A673 (cell line): Measurements from ENCODE around the gene TNFRSF18. TPM values are rescaled to one million over a fixed set of nuclear protein-coding genes. Genes with fewer than 3 reads are reported as not detected.

Experiments
- BruUV-seq: library from RNA; stranded (reverse); fragments of 400-500 nt; replicated peaks from 2 replicates; lab custom pipeline; 2021; lab: Mats Ljungman, UMichigan
- CTCF ChIA-PET: fragments of 300-600 bp; sonication (Branson Sonifier 250); formaldehyde crosslinking; loops from one replicate; lab custom pipeline; 2022; ENCODE audit warnings: antibody characterized with exemption; lab: Charles Lee
- POLR2A ChIA-PET: fragments of 300-600 bp; sonication (Branson Sonifier 250); formaldehyde crosslinking; loops from one replicate; lab custom pipeline; 2022; ENCODE audit warnings: antibody characterized with exemption; ENCODE audit not compliant: low non-redundant PET; lab: Charles Lee
- DNase-seq: peaks from one replicate; pipeline ENCODE4 v3.0.0-alpha.2; 2015; ENCODE audit warnings: low spot score
- H3K27ac ChIP-seq: fragments of 200-600 bp; sonication (generic); 2 replicates; pipeline ENCODE4 v1.5.1; 2016; ENCODE audit warnings: mixed run types, low read depth, mild to moderate bottlenecking, mixed read lengths, antibody characterized with exemption, low read length; ENCODE audit not compliant: poor library complexity, severe bottlenecking
- H3K27me3 ChIP-seq: fragments of 200-600 bp; sonication (generic); replicated peaks from 2 replicates; pipeline ENCODE4 v1.6.1; 2017; ENCODE audit warnings: mixed run types, low read depth, mild to moderate bottlenecking, mixed read lengths, antibody characterized with exemption, low read length; ENCODE audit not compliant: insufficient read depth, poor library complexity
- H3K36me3 ChIP-seq: fragments of 200-600 bp; sonication (generic); 2 replicates; pipeline ENCODE4 v1.6.1; 2016; ENCODE audit warnings: mixed run types, mild to moderate bottlenecking, mixed read lengths, antibody characterized with exemption, low read length; ENCODE audit not compliant: insufficient read depth, poor library complexity, severe bottlenecking
- H3K4me1 ChIP-seq: fragments of 200-600 bp; sonication (generic); 2 replicates; pipeline ENCODE4 v1.6.1; 2017; ENCODE audit warnings: mixed run types, mild to moderate bottlenecking, mixed read lengths, antibody characterized with exemption, low read length; ENCODE audit not compliant: insufficient read depth, poor library complexity, severe bottlenecking
- H3K4me3 ChIP-seq: fragments of 200-600 bp; sonication (generic); 2 replicates; pipeline ENCODE4 v1.5.1; 2016; ENCODE audit warnings: low read depth, mixed run types, mild to moderate bottlenecking, mixed read lengths, low read length; ENCODE audit not compliant: poor library complexity, severe bottlenecking
- H3K9me3 ChIP-seq: fragments of 200-600 bp; sonication (generic); 2 replicates; pipeline ENCODE4 v1.6.1; 2016; ENCODE audit warnings: mixed run types, low read depth, mild to moderate bottlenecking, mixed read lengths, antibody characterized with exemption, low read length; ENCODE audit not compliant: poor library complexity, severe bottlenecking
- EZH2 ChIP-seq: fragments of 200-600 bp; sonication (generic); IDR thresholded peaks from 2 replicates; pipeline ENCODE4 v1.6.1; 2017; ENCODE audit warnings: borderline replicate concordance, low read depth, mild to moderate bottlenecking, mixed read lengths, antibody characterized with exemption, low read length; ENCODE audit not compliant: poor library complexity, severe bottlenecking
- intact Hi-C: fragments of 100-400 bp; cut with micrococcal nuclease; formaldehyde crosslinking; loops from one replicate; pipeline ENCODE4 v1.10.0; 2022; ENCODE audit not compliant: unreplicated experiment
- total RNA-seq: library from RNA; stranded (reverse); gene quantifications from 2 replicates; pipeline ENCODE4 v1.2.3, GENCODE V29; 2021
- TF ChIP-seq, protein P1 (sequence below): fragments of 300-800, 200-600 bp; sonication (generic); conservative IDR thresholded peaks from 2 replicates; pipeline ENCODE4 v1.5.1; 2017; ENCODE audit warnings: low read depth, mild to moderate bottlenecking, antibody characterized with exemption, low read length, moderate library complexity, mixed read lengths

Gene TNFRSF18
- total RNA-seq, 1 experiment from 2014 or later = 0.77 TPM

DNA sequence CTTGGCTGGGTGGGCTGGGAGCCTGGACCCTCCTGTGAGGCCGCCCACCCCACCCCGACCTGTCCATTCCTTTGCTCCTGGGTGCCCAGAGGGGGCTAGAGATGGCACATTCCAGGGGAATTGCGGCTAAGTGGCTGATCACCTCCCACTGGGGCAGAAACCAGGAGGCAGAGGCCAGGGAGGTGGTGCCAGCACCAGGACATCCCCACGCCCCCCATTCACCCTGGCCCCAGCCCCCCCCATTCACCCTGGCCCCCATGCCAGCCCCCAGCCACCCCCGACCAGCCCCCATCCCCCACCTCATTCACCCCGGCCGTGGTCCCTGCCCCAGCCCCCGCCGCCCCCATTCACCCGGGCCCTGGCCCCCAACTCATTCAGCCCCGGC lies 33.9 kb upstream of the TNFRSF18 start:
- Histone ChIP-seq H3K4me1 (no peaks in the 10 kb centered on the region), H3K27ac (no peak overlapping the region), H3K27me3 (no peaks in the 10 kb centered on the region), H3K36me3 (no peaks in the 10 kb centered on the region), H3K9me3 (no peaks in the 10 kb centered on the region), H3K4me3 (no peak overlapping the region)
- no peak for TF ChIP-seq EZH2
- TF ChIP-seq, protein P1, sequence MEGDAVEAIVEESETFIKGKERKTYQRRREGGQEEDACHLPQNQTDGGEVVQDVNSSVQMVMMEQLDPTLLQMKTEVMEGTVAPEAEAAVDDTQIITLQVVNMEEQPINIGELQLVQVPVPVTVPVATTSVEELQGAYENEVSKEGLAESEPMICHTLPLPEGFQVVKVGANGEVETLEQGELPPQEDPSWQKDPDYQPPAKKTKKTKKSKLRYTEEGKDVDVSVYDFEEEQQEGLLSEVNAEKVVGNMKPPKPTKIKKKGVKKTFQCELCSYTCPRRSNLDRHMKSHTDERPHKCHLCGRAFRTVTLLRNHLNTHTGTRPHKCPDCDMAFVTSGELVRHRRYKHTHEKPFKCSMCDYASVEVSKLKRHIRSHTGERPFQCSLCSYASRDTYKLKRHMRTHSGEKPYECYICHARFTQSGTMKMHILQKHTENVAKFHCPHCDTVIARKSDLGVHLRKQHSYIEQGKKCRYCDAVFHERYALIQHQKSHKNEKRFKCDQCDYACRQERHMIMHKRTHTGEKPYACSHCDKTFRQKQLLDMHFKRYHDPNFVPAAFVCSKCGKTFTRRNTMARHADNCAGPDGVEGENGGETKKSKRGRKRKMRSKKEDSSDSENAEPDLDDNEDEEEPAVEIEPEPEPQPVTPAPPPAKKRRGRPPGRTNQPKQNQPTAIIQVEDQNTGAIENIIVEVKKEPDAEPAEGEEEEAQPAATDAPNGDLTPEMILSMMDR = no peak
- CTCF ChIA-PET = no interaction called here
- no peak for DNase-seq
- POLR2A ChIA-PET = no interaction called here
- intact Hi-C loops = no loop called here
- no TSS peak for BruUV-seq

GRCh38 chr1:1239614-1240347 lies 33.4 kb upstream of the TNFRSF18 start:
- DNase-seq = no peak
- CTCF ChIA-PET = no interaction called here
- BruUV-seq = no TSS peak
- Histone ChIP-seq H3K27me3 (no peaks in the 10 kb centered on the region), H3K36me3 (peaks cover 3% of the 10 kb centered on the region), H3K4me3 (no peak overlapping the region), H3K27ac (no peak overlapping the region), H3K9me3 (no peaks in the 10 kb centered on the region), H3K4me1 (no peaks in the 10 kb centered on the region)
- TF ChIP-seq, protein P1 = no peak
- no peak for TF ChIP-seq EZH2
- POLR2A ChIA-PET = no interaction called here
- intact Hi-C loops = no loop called here

- ChIA-PET CTCF (no interaction called here), POLR2A (no interaction called here)
- Histone ChIP-seq H3K4me3 (no peak overlapping the region), H3K36me3 (peaks cover 8% of the 10 kb centered on the region), H3K9me3 (no peaks in the 10 kb centered on the region), H3K27me3 (no peaks in the 10 kb centered on the region), H3K4me1 (no peaks in the 10 kb centered on the region), H3K27ac (no peak overlapping the region)
- intact Hi-C loops = no loop called here
- no peak for DNase-seq
- BruUV-seq = no TSS peak
- TF ChIP-seq, protein P1 = no peak
- TF ChIP-seq EZH2 = no peak
These were observed 32.8 kb upstream of the TNFRSF18 start for GRCh38 chr1:1239227-1239613.
